MM.1S (cell line): ENCODE measurements around the gene CREB3L1.

Experiments used
- DNase-seq: peaks from one replicate; pipeline ENCODE4 v3.0.0-alpha.2; 2015
- H2AFZ ChIP-seq: fragments of 300-600 bp; sonication (generic); 2 replicates; pipeline ENCODE4 v1.6.0; 2016; ENCODE audit warnings: antibody characterized with exemption, low read length
- H3F3A ChIP-seq: fragments of 300-600 bp; sonication (generic); 2 replicates; pipeline ENCODE4 v1.6.1; 2016; ENCODE audit warnings: mild to moderate bottlenecking, antibody characterized with exemption, low read length, moderate library complexity, mixed read lengths; ENCODE audit not compliant: insufficient read depth
- H3K27ac ChIP-seq: fragments of 300-600 bp; sonication (generic); 2 replicates; pipeline ENCODE4 v1.5.1; 2016; ENCODE audit warnings: mild to moderate bottlenecking, low read length
- H3K27me3 ChIP-seq: fragments of 300-600 bp; sonication (generic); replicated peaks from 2 replicates; pipeline ENCODE4 v1.6.0; 2016; ENCODE audit warnings: low read length; ENCODE audit not compliant: insufficient read depth
- H3K36me3 ChIP-seq: fragments of 300-600 bp; sonication (generic); replicated peaks from 2 replicates; pipeline ENCODE4 v1.6.1; 2016; ENCODE audit warnings: mild to moderate bottlenecking, low read length, mixed read lengths; ENCODE audit not compliant: insufficient read depth
- H3K4me1 ChIP-seq: fragments of 300-600 bp; sonication (generic); 2 replicates; pipeline ENCODE4 v1.6.1; 2016; ENCODE audit warnings: low read length, mixed read lengths
- H3K4me2 ChIP-seq: fragments of 300-600 bp; sonication (generic); 2 replicates; pipeline ENCODE4 v1.6.0; 2016; ENCODE audit warnings: low read depth, low read length
- H3K4me3 ChIP-seq: fragments of 300-600 bp; sonication (generic); 2 replicates; pipeline ENCODE4 v1.5.1; 2016; ENCODE audit warnings: low read length, mixed read lengths
- H3K79me2 ChIP-seq: fragments of 300-600 bp; sonication (generic); 2 replicates; pipeline ENCODE4 v1.6.1; 2016; ENCODE audit warnings: mixed run types, low read length, mixed read lengths
- H3K9ac ChIP-seq: fragments of 300-600 bp; sonication (generic); 2 replicates; pipeline ENCODE4 v1.6.1; 2016; ENCODE audit warnings: low read length, mixed read lengths
- H3K9me2 ChIP-seq: fragments of 300-600 bp; sonication (generic); replicated peaks from 2 replicates; pipeline ENCODE4 v1.6.1; 2016; ENCODE audit warnings: mild to moderate bottlenecking, low read length, mixed read lengths; ENCODE audit not compliant: insufficient read depth
- H3K9me3 ChIP-seq: fragments of 300-600 bp; sonication (generic); replicated peaks from 2 replicates; pipeline ENCODE4 v1.6.1; 2016; ENCODE audit warnings: mild to moderate bottlenecking, low read length, mixed read lengths; ENCODE audit not compliant: insufficient read depth
- H4K20me1 ChIP-seq: fragments of 300-600 bp; sonication (generic); 2 replicates; pipeline ENCODE4 v1.6.1; 2016; ENCODE audit warnings: mild to moderate bottlenecking, low read length, moderate library complexity, mixed read lengths; ENCODE audit not compliant: insufficient read depth
- EZH2 ChIP-seq: fragments of 300-600 bp; sonication (generic); optimal IDR thresholded peaks from 2 replicates; pipeline ENCODE3; 2017; ENCODE audit warnings: low read depth, mild to moderate bottlenecking, antibody characterized with exemption, low read length, mixed read lengths
- EZH2phosphoT487 ChIP-seq: fragments of 300-600 bp; sonication (generic); IDR thresholded peaks from 2 replicates; pipeline ENCODE4 v1.6.1; 2018; ENCODE audit warnings: antibody characterized with exemption, low read length
- TF ChIP-seq, protein P1 (sequence below): fragments of 300-600 bp; sonication (generic); IDR thresholded peaks from 2 replicates; pipeline ENCODE4 v1.5.1; 2016; ENCODE audit warnings: antibody characterized with exemption, low read length, mixed read lengths

Gene CREB3L1

DNA sequence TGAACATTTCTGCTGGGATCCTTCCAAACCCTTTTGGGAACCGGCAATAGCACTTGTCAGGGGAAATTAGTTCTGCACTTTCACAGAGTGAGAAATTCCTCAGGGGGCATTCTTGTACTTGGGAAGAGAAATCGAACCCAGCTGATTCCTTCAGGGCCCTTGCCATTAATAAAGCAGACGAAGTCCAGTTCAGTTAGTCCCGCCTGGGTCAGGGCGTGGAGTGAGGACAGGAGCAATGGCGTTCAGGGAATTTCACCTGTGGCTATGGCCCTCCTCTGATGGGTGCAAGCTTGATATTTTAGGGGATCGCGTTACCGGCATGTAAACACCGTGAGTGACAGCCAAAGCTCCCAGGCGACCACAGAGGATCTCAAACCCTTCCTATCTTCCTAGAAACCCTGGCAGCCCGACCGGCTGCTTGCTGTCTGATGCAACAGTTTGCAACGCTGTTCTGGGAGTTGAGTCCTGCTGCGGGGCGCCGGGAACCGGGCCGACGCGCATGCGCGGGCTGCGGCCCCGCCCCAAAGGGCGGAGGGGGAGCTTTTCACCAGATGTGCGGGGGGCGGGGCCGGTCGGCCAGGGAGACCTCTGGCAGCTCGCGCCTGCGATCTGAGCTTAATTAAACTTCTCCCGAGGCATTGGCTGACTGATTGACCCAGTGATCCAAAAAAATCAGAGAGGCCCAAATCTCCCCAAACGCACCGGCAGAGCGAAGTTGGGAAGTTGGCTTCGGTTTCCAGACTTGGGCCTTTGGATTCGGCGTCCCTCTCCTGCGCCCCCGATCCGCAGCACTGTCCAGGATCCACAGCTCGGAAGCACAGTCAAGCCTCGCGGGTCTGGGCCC lies 34.3 kb upstream of the CREB3L1 start:
- Histone ChIP-seq H4K20me1 (no peaks in the 10 kb centered on the region), H3K4me3 (peak overlapping the region; percentile 79), H3K27ac (peak overlapping the region; percentile 40; the same call in 1 of the 2 replicates), H3K27me3 (peaks cover 8% of the 10 kb centered on the region), H3K9ac (peak overlapping the region; percentile 60; the same call in 1 of the 2 replicates), H3F3A (no peaks in the 10 kb centered on the region), H3K4me2 (peak overlapping the region; percentile 99), H3K9me3 (no peaks in the 10 kb centered on the region), H3K79me2 (no peaks in the 10 kb centered on the region), H3K9me2 (no peaks in the 10 kb centered on the region), H3K4me1 (peaks cover 6% of the 10 kb centered on the region), H2AFZ (peak overlapping the region; percentile 97), H3K36me3 (no peaks in the 10 kb centered on the region)
- TF ChIP-seq EZH2phosphoT487, result no peak
- TF ChIP-seq, protein P1, sequence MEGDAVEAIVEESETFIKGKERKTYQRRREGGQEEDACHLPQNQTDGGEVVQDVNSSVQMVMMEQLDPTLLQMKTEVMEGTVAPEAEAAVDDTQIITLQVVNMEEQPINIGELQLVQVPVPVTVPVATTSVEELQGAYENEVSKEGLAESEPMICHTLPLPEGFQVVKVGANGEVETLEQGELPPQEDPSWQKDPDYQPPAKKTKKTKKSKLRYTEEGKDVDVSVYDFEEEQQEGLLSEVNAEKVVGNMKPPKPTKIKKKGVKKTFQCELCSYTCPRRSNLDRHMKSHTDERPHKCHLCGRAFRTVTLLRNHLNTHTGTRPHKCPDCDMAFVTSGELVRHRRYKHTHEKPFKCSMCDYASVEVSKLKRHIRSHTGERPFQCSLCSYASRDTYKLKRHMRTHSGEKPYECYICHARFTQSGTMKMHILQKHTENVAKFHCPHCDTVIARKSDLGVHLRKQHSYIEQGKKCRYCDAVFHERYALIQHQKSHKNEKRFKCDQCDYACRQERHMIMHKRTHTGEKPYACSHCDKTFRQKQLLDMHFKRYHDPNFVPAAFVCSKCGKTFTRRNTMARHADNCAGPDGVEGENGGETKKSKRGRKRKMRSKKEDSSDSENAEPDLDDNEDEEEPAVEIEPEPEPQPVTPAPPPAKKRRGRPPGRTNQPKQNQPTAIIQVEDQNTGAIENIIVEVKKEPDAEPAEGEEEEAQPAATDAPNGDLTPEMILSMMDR, result no peak
- no peak for TF ChIP-seq EZH2
- peak; percentile 87 for DNase-seq

DNA sequence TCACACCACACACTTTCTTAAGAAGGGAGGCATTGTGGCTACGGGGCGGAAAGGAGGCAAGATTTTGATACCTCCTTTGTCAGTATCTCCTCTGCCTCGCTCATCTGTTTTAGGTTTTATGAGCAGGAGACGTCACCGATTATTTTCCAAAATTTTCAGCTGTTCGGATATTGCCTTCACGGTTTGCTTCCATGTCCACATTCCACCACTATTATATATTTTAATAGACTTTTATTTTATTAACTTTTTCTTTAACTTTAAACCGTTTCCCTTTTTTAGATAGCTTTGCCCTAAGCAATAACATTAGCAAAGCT lies 33.7 kb upstream of the CREB3L1 start:
- peaks cover 3% of the 10 kb centered on the region for H3K4me1 ChIP-seq
- peak overlapping the region; percentile 79 for H3K4me3 ChIP-seq
- no peaks in the 10 kb centered on the region for H3F3A ChIP-seq
- H3K4me2 ChIP-seq, result peak overlapping the region; percentile 99
- peaks cover 2% of the 10 kb centered on the region for H3K27me3 ChIP-seq
- DNase-seq, result no peak
- TF ChIP-seq EZH2, result no peak
- TF ChIP-seq EZH2phosphoT487, result no peak
- TF ChIP-seq, protein P1, result no peak
- H3K9ac ChIP-seq, result peak overlapping the region; percentile 60; the same call in 1 of the 2 replicates
- H3K27ac ChIP-seq, result no peak overlapping the region
- no peaks in the 10 kb centered on the region for H3K9me2 ChIP-seq
- H3K9me3 ChIP-seq, result no peaks in the 10 kb centered on the region
- no peaks in the 10 kb centered on the region for H3K36me3 ChIP-seq
- H4K20me1 ChIP-seq, result no peaks in the 10 kb centered on the region
- H2AFZ ChIP-seq, result peak overlapping the region; percentile 97
- no peaks in the 10 kb centered on the region for H3K79me2 ChIP-seq

DNA sequence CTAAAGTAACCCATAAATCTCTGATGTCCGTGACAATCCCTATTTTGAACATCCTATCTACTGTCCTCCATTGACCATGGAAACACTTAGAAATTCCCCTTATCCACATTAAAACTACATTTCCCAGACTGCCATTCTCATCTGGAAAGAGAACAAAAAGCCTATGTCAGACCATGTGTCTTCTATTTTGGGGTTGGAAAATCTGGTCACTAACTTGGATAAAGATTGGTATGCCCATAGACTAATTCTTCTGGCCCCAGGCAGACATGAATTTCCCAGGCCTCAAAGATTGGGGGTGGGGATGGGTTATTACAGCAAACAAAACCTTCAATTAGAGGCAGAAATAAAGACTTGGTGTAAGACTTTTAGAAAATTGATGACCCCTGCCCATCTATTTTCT lies 30.9 kb upstream of the CREB3L1 start:
- Histone ChIP-seq H3F3A (no peaks in the 10 kb centered on the region), H2AFZ (no peak overlapping the region)
- no peak for TF ChIP-seq EZH2
- TF ChIP-seq EZH2phosphoT487, result no peak

DNA sequence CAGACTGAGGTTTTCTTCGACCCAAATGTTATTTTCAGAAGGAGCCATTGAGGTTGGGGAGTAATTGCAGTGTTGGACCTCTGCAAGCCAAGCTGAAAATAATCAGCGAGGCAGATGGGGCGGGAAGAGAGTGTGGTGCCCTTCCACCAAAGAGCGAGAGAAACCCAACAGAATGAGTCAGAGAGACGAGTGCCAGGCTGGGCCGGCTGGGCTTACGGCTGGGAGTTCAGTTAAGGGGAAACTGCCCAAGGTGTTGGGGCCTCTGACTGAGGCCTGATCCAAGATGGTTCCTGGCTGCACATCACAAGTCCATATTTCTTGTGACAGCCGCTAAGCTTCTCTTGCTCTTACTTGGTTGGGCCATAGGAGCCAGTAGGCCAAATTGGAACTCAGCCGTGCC lies 30.4 kb upstream of the CREB3L1 start:
- H3K36me3 ChIP-seq, result no peaks in the 10 kb centered on the region
- no peaks in the 10 kb centered on the region for H3K4me1 ChIP-seq
- H4K20me1 ChIP-seq, result no peaks in the 10 kb centered on the region
- DNase-seq, result no peak
- no peak overlapping the region for H2AFZ ChIP-seq
- H3K27ac ChIP-seq, result no peak overlapping the region
- no peaks in the 10 kb centered on the region for H3K9me3 ChIP-seq
- no peaks in the 10 kb centered on the region for H3K79me2 ChIP-seq
- H3K4me2 ChIP-seq, result no peak overlapping the region
- H3F3A ChIP-seq, result no peaks in the 10 kb centered on the region
- TF ChIP-seq, protein P1, result no peak
- TF ChIP-seq EZH2phosphoT487, result no peak
- no peak for TF ChIP-seq EZH2
- no peaks in the 10 kb centered on the region for H3K27me3 ChIP-seq
- no peak overlapping the region for H3K4me3 ChIP-seq
- no peak overlapping the region for H3K9ac ChIP-seq
- H3K9me2 ChIP-seq, result no peaks in the 10 kb centered on the region

More for the DNA sequence above, 30.9 kb upstream of the CREB3L1 start:
- Histone ChIP-seq H3K79me2 (no peaks in the 10 kb centered on the region), H3K9me2 (no peaks in the 10 kb centered on the region), H3K4me2 (no peak overlapping the region), H3K27me3 (no peaks in the 10 kb centered on the region), H3K4me3 (no peak overlapping the region), H4K20me1 (no peaks in the 10 kb centered on the region), H3K36me3 (no peaks in the 10 kb centered on the region), H3K4me1 (no peaks in the 10 kb centered on the region), H3K27ac (no peak overlapping the region), H3K9ac (no peak overlapping the region), H3K9me3 (no peaks in the 10 kb centered on the region)
- DNase-seq, result no peak
